NCI-H774 (cell line): Measurements from ENCODE around the gene SNAP25.

ENCODE experiments used
- DNase-seq: peaks from one replicate; lab custom pipeline; 2025; lab: John Stamatoyannopoulos, UW

Gene SNAP25

DNA sequence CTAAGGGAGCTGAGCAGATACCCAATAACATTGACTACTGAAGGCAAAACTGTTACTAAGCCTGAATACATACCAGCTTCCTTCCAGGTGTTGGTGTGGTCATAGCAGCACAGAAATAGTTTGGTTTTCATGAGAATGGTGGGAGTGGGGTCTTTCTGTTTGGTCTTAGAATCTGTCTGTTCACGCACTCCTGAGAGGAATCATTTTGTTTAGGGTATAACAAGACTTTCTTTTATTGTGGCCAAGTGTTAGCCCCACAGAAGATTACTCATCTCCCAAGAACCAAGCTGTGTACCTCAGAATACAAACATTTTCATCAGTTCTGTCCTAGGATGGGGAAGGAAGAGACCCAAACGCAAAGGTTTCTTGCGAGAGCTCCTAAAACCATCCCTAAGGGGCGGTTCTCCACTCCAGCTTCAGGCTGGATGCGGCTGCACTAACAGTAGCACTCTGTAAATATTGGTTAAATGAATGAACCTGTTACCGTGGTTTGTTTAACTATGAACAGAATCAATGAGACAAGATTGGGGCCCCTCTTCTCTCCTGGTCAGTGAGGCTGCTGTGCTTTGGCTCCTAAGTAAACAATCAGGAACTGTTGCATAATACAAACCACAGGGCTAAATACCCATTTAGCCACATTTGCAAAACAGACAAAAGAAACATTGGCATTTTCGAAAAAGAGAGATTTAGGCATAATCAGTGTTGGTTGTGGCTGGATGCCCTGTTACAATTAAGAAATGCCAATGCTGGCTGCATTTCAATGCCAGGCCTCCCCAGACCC lies 44.9 kb downstream of the SNAP25 start:
- DNase-seq: peak; percentile 7

GRCh38 chr20:10264166-10264558 lies 45.5 kb downstream of the SNAP25 start:
- no peak for DNase-seq

- DNase-seq: no peak
Observed at GRCh38 chr20:10268636-10269035, 50.0 kb downstream of the SNAP25 start.

- no peak for DNase-seq
Observed at GRCh38 chr20:10270630-10271029, 52.0 kb downstream of the SNAP25 start.

DNA sequence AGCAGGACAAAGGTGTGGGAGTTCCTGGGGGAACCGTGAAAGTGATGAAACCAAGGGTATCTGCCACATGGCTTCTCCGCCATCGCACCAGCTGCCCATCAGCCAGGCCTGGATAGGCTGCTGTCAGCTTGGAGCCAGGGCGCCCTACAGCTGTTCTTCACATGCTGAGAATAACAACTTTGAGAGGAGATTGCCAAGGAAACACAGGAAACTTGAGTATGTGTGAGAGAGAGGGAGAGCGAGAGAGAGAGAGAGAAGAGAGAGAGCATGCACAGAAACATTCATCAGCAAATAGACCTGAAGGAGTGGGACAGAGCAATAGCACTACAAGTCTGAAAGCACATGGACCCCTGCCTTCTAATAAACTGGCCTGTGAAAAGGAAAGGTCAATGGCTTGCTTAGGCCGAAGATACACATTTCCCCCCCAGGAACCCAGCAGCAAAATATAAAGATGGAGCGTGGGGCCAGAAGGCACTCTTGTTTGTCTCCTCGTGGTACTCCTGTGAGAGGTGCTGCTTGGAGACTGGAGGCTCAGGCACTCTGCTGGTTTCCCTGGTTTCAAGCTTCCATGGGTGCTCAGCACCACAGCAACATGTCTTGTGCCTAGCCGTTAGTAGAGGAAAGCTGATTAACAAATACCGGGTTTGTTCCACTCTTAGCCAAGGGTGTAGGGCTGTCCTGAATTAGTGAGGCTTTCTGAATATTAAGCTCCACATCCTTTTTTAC lies 53.0 kb downstream of the SNAP25 start:
- DNase-seq: no peak

GRCh38 chr20:10276878-10277580 lies 58.4 kb downstream of the SNAP25 start:
- no peak for DNase-seq

DNA sequence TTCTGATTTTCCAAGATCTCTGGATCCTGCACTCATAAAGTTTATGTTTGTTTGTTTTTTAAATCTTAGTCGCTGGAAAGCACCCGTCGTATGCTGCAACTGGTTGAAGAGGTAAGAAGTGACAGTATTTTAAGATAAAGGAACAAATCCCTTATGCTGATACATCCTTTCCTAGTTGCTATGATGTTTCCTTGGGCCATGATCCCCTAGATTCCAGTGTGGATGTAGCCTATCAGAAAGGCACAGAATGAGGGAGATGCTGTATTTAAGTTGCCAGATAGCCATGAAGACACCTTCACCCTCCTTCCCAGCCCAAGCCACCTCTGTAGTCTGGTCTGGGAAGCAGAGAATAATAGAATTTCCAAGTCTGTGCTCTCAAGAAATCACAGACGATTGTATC lies 59.0 kb downstream of the SNAP25 start:
- DNase-seq: no peak

GRCh38 chr20:10278412-10278811 lies 59.8 kb downstream of the SNAP25 start:
- DNase-seq: no peak

- no peak for DNase-seq
Observed at GRCh38 chr20:10280018-10280908, 61.6 kb downstream of the SNAP25 start.

GRCh38 chr20:10281911-10282310 lies 63.3 kb downstream of the SNAP25 start:
- no peak for DNase-seq

DNA sequence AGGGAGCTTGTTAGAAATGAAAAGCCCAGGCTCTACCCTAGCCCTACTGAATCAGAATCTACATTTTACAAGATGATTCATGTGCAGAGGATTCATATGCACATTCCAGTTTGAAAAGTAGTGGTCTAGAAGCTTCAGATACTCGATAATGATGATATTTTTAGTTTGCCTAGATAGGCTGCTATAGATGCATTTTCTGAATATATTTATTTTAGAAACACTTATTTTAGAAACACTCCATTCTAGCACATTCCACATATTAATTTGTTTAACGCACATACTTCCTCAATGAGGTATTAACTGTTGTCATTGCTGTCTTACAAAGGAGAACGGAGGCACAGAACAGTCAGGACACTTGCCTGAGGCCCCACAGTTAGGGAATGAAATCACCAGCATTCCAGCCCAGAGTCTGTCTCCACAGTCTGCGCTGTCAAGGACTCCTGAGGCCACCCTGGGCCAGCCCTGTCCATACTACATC lies 64.4 kb downstream of the SNAP25 start:
- no peak for DNase-seq

DNA sequence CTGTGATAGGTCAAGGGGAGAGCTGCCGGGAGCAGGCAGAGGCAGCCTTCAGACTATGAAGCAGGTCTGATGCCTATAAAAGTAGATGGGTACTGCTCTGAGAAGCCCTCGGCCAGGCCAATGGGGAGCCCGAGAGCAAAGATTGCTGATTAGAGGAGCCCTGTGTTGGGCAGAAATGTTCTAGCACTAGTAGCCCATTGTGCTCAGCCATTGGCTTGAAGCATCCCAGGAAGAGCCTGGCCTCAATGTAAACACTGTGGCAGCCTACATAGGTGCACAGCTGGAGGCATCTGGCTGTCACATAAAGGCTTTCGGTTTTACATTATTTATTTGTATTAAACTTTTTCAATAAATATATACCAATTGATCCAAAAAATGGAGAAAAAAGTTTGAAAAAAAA lies 67.7 kb downstream of the SNAP25 start:
- DNase-seq: no peak

- no peak for DNase-seq
Observed at GRCh38 chr20:10288421-10288820, 69.8 kb downstream of the SNAP25 start.

DNA sequence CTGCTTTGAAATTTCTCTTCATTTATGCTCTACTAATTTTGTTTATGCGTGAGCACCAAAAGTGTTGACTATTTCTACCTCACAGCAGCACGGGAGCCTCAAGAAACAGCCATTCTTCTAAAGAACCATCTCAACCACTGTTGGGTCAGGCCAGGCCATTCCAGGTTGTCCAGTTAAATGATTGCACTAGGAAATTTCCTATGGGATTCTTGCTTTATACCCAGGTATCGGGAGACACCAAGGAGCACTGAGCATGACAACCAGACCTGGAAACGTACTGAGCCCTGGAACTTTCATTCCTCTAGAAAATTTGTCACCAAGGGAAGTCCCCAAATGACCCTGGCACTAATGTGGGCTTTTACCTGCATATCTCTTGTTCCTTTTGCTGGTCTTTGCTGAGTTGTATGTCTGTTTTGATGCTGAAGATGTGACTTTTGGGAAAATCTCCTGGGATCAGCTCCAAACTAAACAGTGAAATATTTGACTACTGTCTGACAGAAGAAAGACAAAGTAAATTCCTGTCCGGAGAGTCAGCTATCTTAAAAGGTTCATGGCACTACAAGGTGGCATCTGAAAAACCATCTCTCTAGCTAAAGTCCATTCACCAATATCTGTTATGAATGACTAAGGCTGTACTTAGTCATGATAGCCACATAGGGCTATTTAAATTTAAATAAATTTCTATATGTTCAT lies 70.5 kb downstream of the SNAP25 start:
- DNase-seq: no peak

DNA sequence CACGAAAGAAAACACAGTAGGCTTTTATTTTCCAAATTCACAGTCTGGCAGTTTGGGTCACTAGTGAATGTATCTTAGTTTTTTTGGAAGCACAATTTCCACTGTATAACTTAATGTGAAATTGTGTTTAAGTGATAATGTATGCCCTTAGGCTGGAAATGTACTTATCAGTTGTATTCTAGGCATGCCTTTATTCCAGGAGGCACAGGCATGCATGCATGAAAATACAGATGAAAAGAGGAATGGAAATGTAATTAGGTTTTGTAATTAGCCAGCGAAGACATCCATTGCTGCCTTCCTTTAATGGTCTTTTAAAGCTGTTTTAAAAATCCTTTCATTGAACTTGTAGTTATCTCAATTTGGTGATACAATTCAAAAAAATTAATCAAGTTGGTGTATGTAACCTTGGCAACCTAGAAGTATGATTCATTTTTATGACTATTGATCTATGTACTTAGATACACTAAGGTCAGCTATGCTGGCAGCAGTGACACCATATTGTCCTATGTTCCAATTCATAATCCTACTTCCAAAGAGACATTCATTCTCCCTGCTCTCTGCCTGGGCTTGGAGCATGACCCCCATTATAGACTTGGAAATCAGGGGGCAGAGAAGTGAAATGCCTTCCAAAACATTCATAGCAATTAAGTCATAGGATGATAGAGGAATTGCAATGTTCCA lies 73.1 kb downstream of the SNAP25 start:
- no peak for DNase-seq

- DNase-seq: no peak
Observed at GRCh38 chr20:10297223-10297622, 78.6 kb downstream of the SNAP25 start.

DNA sequence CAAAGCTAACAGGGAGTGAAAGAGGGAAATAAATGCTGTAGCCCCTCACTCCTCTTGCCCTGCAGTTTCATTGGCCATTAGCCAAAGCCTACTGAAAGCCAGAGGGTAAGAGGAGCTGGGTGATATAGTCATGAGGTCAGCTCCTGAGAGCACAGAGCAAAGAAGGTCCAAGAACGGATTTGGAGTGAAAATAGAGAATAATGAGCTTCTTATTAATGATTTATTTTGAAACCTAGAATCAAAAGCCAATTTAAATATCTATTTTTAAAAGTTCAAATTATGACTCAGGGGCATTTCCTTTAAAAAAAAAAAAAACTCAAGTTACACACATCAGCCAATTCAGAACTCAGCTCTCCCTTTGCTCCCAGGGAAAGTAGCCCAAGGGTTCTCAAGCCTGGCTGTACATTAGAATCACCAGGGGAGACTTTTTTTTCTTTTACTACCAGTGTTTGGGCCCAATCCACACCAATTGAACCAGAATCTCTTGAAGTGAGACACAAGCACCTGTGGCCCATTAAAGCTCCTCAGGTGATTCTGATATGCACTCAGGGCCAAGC lies 79.1 kb downstream of the SNAP25 start:
- DNase-seq: no peak

DNA sequence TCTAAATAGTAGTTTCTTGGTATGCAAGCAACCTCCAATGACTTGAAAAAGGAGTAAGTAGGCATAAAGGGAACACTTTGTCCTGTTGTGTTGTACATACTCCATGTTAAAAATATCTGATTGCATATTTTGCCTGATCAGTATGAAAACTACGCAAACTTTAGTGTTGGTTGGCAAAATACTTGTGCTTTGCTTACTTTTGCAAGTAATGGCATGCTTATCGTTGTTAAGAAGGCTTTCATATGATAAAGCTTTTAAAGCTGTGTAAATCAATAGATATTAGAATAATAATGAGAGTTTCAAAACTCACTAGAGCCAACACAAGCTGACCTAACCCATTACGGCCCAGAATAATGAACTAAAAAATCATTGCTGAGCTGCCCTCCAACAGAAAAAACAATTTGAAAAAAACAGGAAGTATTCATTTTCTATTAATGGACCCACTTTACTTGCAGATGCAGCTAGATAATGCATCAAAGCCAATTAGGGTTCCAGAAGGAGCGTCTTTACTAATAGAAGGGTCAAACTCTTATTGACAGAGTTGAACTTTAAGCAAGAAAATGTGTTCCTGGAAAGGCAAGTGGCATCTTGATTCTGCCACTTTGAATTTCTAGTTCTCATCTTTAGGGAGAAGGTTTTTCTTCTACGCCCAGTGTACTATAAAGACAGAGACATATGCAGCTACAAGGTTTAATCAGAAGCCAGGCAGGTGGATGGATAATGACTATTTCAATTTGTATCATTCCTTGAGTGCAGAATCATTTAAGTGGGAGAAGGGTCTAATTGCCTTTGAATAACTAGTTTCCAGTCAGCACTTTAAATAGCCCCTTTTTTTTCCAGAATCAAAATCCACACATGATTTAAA lies 82.2 kb downstream of the SNAP25 start:
- no peak for DNase-seq

- no peak for DNase-seq
Observed at GRCh38 chr20:10303852-10304251, 85.2 kb downstream of the SNAP25 start.
